T47D (cell line): Measurements from ENCODE around the gene HYDIN.

ENCODE experiments used
- DNase-seq, 2 experiments: peaks; one replicate each; pipeline versions ENCODE4 v3.0.0 to v3.0.0-alpha.2; 2011 to 2012; ENCODE audit warnings: low read depth in 1 of 2, low spot score in 1 of 2
- JUND ChIP-seq: IDR thresholded peaks from 2 replicates; pipeline ENCODE4 v1.6.1; 2012; ENCODE audit warnings: low read depth
- in situ Hi-C: cut with HindIII; loops from 2 replicates; pipeline ENCODE4 v1.10.0; 2016; ENCODE audit warnings: low sequenced_read_pairs, low pct_unique_long_range_greater_than_20kb

Gene HYDIN

DNA sequence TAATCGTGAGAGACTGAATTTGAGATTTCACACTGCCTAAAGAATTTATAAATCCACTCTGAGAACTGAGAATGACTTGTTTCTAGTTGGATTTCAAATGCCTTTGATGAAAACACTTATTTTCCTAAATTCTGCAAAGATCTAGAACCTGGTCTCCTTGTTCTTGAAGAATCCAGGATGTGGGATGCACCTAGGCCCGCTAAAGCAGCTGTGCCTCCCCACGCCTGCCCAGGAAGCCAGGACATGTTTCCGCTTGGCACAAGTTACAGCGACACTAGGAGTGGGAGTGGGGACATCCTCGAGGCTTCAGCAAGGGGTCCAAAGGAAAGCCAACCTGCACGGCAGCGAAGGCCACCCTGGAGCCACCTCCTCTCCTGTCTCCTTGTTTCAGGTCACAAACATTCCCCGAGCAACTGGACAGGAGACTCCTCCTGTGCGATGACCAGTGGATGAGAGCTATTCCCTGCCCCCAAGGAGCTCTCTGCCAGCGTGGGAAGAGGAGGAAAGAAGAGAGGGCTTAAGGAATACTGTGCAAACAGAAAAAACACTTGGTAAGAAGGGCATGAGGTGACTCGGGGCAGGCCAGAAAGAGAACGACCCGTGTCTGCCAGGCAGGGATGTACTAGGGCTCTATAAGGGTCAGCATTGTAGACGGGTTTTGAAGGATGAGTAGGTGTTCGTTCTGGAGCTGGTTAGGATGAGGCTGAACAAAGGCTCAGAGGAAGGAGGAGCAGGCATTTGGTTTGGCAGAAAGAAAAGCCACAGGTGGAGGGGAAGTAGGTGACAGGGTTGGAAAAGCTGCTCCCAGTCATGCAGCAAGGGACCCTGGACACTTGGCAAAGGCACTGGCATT lies 440.7 kb downstream of the HYDIN start:
- no peak for TF ChIP-seq JUND
- in situ Hi-C loops = no loop called here
- no peak for DNase-seq

DNA sequence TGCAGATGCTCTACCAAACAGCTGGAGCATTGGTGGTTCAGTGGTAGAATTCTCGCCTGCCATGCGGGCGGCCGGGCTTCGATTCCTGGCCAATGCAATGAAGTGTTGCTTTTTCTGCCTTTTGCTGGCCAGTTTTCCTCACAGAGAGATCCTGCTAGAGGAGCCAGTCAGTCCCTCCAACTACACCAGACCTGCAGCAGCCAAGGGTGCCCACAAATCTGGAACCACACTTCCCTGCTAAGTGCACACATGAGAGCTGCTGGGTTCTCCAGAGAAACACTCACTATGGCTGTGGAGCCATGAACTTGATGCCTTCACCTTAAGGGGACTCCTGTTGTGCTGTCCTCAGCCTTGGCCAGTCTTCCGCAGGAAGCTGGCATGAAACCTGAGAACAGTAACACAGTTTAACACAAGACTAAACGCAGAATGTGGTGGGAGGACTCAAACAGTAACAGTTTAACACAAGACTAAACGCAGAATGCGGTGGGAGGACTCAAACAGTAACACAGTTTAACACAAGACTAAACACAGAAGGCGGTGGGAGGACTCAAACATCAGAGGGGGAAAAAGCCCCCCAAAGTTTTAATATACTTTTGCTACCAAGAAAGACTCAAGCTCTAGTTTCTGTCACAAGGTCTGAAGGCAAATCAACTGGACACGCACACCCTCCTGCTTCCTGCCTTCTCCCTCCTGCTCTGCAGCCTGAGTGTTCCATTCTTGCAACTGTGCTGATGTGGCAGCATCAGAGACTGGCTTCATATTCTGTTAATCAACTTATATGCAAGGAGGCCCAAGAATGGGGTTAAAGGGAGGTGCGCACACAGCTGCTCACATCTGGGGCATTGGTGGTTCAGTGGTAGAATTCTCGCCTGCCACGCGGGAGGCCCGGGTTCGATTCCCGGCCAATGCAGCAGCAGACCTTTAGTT lies 441.6 kb downstream of the HYDIN start:
- DNase-seq = no peak
- no peak for TF ChIP-seq JUND
- in situ Hi-C loops = no loop called here

DNA sequence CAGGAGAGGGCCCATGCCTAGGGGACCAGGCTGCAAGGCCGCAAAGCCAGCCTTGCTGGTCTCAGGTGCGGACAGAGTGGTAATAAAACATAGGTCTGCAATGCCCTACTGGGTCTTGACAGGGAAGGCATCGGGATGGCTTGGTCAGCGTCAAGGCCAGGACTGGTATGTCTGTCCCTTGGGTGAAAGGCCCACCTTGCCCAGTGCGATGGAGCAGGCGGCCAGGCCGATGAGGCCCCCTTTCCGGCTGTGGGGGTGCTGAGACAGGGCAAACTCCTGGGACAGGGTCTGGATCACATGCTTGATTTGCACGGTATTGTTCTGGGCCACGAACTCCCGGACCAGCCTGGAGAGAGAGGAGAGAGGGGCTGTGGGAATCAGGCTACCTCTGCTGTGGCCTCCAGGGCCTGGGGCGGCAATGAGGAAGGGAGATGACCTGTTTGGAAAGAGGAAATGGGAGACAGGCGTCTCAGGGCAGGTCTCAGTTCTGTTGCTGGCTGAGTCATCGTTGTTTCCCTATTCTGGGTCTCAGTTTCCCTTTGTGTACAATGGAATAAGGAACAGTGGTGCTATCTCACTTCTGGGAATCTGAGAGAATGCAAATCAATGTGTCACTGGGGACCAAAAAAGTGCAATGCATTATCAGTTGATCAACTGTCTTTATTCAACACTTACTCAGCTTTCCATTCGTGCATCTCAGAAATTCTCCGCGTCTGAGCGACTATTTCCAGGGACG lies 444.3 kb downstream of the HYDIN start:
- in situ Hi-C loops = no loop called here
- DNase-seq = no peak

DNA sequence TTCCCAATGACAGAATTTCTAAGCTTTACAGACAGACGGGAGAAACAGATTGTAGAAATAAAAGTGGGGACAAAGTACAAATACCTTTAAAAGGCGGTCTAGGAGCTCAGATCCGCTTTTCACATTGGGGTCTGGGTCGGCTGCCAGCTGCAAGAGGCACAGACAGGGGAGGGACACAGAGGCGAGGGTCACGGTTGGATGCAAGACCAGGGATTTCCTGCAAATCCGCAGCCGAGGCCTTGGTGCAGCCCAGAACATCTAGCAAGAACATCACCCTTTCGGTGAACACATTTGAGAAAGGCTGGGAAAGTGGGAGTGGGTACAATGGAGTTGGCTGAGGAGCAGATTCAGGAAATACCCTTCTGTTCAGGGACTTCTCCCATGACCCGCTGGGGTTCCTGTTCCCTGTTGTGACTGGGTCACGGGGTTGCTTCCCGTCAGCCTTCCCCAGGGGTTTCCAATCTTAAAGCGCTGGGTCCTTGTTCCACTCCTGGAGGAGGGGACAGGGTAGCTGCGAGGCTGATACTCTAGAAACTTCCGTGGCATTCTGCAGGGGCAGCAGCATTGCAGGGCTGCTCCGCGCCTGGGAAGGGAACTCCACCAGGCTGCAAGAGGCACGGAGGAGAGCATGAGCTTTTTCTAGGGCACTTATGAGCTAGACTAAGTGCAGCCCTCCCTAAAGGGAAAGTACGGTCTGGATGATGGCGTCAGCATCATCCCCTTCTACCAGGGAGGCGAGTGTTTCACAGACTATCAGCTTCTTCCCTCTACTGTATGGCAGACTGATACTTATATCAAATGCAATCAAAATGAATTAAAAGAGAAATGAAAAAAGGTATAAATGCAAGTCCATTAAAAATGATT lies 445.6 kb downstream of the HYDIN start:
- no peak for TF ChIP-seq JUND

More for the DNA sequence above, 444.3 kb downstream of the HYDIN start:
- TF ChIP-seq JUND = no peak

DNA sequence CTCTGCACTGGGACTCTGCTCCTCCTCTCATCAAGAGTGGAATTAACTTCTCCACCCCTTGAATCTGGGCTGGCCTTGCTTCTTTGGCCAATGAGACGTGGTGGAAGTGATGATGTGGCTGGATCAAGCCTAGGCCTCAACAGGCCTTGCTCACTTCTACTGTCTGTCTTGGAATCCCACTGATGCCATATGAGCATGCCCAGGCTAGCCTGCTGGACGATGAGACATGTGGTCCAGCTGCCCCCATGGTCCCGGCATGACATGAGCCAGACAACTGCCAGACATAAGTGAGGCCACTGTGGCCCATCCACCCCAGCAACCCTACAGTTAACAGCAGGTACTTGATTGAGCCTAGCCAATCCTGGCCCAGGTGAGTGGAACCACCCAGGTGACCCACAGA lies 448.3 kb downstream of the HYDIN start:
- in situ Hi-C loops = no loop called here
- no peak for DNase-seq
- TF ChIP-seq JUND = no peak

More for the DNA sequence above, 445.6 kb downstream of the HYDIN start:
- in situ Hi-C loops = no loop called here
- no peak for DNase-seq

DNA sequence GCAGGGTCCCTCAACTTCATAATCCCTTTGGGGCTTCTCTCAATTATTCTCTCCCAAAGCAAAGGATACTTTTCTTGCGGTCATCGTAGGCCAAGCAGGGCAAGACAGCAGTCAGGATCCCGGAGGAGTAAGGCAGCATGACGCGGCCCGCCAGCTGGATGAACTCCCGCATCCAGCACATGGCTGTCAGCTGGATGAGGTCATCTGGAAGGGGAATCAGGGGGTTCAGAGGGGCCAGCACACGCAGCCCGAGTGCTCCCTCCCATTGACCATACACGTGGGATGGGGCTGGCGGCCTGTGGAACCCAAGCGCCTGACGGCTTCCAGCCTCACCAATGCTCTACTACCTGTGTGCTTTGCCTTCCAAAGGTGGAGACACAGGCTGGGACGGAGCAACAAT lies 448.7 kb downstream of the HYDIN start:
- in situ Hi-C loops = no loop called here
- TF ChIP-seq JUND = no peak
- DNase-seq = no peak

DNA sequence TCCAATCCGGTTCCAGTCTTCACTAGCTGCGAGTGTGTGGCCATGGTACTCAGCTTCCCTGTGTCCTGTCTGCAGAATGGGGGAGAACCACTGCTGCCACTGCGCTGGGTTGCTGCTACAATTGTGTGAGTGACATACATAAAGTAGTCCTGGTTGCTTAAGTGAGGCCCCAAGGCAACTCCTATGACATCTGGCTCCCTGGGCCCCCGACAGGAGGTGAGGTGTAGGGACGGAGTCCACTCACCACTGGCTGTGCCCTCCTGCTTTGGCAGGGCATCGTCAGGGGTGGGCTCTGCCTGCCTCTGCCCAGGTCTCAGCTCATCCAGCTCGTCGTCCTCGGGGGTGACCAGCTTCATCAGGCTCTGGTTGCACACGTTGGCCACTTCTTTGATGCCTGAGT lies 450.0 kb downstream of the HYDIN start:
- no peak for TF ChIP-seq JUND
- DNase-seq = no peak
- in situ Hi-C loops = no loop called here

DNA sequence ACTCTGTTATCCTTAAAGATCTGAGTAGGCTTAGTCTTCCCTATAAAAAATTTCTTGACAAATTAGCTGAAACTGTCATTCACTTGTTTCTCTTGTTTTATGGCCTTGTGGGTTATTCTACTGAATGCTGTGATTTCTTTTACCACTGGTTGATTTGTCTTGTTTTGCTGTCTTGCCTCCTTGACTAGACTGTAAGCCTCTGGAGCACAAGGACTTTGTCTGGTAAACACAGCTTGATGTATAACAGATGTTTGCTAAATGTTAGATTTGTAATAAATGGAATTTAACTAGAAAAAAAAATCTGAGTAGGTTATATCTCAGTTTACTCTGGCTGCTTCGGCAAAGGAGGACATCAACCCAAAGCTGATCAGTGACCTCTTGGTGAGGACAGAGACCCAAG lies 451.2 kb downstream of the HYDIN start:
- no peak for TF ChIP-seq JUND
- DNase-seq = no peak
- in situ Hi-C loops = no loop called here

DNA sequence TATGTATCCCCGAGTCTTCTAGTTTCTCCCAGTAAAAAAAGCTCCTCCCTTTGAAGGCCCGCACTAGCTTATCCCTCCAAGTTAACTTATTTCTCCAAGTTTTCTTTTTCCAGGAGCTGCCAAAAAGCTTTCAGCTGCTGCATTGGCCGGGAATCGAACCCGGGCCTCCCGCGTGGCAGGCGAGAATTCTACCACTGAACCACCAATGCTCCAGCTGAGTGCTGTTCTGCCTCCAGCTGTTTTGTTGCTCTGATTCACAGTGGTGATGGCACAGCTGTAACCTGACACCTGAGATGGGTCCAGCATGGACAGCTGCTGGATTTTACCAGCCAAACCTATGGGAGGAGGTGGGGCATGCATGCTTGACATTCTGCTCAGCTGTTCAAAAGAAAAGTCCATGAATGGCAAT lies 451.6 kb downstream of the HYDIN start:
- no peak for TF ChIP-seq JUND
- DNase-seq = peak in 1 of 2 experiments; percentile 76
- in situ Hi-C loops = no loop called here

DNA sequence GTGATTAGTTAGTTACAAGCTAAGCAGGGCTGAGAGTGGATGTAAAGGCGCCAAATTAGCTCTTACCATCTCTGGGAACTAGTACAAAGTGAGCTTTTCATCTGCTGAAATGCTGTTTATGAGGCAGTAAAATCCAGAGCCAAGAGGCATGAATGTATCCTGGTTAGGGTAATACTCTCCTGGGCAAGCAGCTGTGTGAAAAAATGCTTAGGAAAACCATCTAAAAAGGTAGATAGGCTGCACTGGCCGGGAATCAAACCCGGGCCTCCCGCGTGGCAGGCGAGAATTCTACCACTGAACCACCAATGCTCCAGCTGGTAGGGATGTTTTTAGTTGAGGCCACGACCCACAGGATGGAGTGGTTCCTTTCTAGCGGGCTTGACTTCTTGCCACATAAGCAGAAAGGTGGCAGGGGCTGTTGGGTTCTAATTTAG lies 452.5 kb downstream of the HYDIN start:
- DNase-seq = no peak
- TF ChIP-seq JUND = no peak
- in situ Hi-C loops = no loop called here

DNA sequence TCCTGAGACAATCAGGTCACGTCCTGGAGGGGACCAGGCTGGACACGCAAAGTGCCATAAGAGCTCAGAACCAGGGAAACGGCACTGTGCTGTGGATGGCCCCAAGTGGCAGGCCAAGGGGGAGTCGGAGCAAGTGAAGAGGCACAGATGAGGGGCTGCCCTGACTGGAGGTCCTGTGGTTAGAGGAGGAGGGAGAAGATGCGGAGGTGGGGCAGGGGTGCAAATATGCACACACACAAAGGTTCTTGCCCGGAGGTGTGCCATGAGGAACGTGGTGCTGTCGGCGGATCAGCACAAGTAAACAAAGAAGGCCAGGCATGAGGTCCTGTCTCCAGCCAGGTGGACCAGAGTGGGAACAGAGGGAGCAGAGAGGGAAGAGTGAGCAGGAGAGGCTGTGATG lies 453.0 kb downstream of the HYDIN start:
- in situ Hi-C loops = no loop called here

DNA sequence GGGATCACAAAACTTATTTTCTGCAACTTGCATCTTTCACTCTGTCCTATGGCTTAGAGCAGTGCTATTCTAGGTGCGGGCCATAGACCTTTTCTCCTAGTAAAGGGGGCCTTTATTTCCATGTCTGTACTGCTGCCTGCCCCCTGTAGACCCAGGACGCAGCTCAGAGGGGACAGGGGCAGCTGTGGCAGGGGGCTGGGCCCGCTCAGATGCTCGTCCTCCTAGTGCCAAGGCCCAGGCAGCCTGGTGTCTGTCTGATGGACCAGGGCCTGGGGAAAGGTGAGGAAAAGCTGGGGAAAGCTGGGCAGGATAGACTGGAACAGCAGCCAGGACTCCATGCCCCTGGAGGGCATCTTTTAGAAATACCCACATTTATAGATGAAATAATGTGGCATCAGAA lies 455.1 kb downstream of the HYDIN start:
- no peak for DNase-seq
- in situ Hi-C loops = no loop called here
- no peak for TF ChIP-seq JUND

More for the DNA sequence above, 453.0 kb downstream of the HYDIN start:
- no peak for TF ChIP-seq JUND
- no peak for DNase-seq
